ENCODE results near the gene FAM174C. TPM values are rescaled to one million over a fixed set of nuclear protein-coding genes. Genes with fewer than 3 reads are reported as not detected.
A peak's percentile ranks its signal among the peaks of the same experiment; 100 is the strongest.

FAM174C gene
- total RNA-seq, 1 experiment from 2014 or later, result 110 TPM

GRCh38 chr19:1263188-1263587 lies 12.1 kb upstream of the FAM174C start:
- DNase-seq (no peak), ATAC-seq (no peak)
- H4K20me1 ChIP-seq (ENCODE audit: low read length), result no peaks in the 10 kb centered on the region
- H3K9me3 ChIP-seq (ENCODE audit: low read length), result no peaks in the 10 kb centered on the region
- ChIA-PET CTCF (no interaction called here), POLR2A (ENCODE audit: unreplicated experiment) (no interaction called here)
- peaks cover 12% of the 10 kb centered on the region for H3F3A ChIP-seq (ENCODE audit: low read length, unreplicated experiment)
- no peak overlapping the region for H3K4me3 ChIP-seq (ENCODE audit: low read length)
- H3K27me3 ChIP-seq (ENCODE audit: low read length), result no peaks in the 10 kb centered on the region
- H3K79me2 ChIP-seq (ENCODE audit: low read length), result peaks cover 12% of the 10 kb centered on the region
- H3K36me3 ChIP-seq (ENCODE audit: low read depth, low read length), result no peaks in the 10 kb centered on the region; the same call in 1 of the 2 replicates
- no peak overlapping the region for H3K27ac ChIP-seq (ENCODE audit: low read length)
- H3K9me2 ChIP-seq (replicated peaks; ENCODE audit: low read length), result no peaks in the 10 kb centered on the region
- no peak overlapping the region for H2AFZ ChIP-seq (ENCODE audit: low read length)
- no TSS peak for BruUV-seq (replicated peaks)
- intact Hi-C loops (cut with micrococcal nuclease), result no loop called here
- no peak overlapping the region for H3K9ac ChIP-seq (ENCODE audit: low read length)
- no peak overlapping the region for H3K4me2 ChIP-seq (ENCODE audit: low read length)
- TF ChIP-seq EZH2phosphoT487 (IDR thresholded peaks at IDR 0.05; ENCODE audit: borderline replicate concordance, low read length) (no peak), CTCF (conservative IDR thresholded peaks at IDR 0.05; ENCODE audit: low read depth, low read length) (no peak), EZH2 (IDR thresholded peaks at IDR 0.05; ENCODE audit: low read length, unreplicated experiment) (no peak)
- peaks cover 63% of the 10 kb centered on the region for H3K4me1 ChIP-seq (ENCODE audit: insufficient read depth, low read length)

- Histone ChIP-seq H3K27me3 (ENCODE audit: low read length) (no peaks in the 10 kb centered on the region), H3K9me3 (ENCODE audit: low read length) (no peaks in the 10 kb centered on the region), H3F3A (ENCODE audit: low read length, unreplicated experiment) (no peaks in the 10 kb centered on the region), H3K4me1 (ENCODE audit: insufficient read depth, low read length) (peaks cover 61% of the 10 kb centered on the region), H4K20me1 (ENCODE audit: low read length) (no peaks in the 10 kb centered on the region), H3K4me3 (ENCODE audit: low read length) (no peak overlapping the region), H3K79me2 (ENCODE audit: low read length) (peaks cover 17% of the 10 kb centered on the region), H3K4me2 (ENCODE audit: low read length) (peak overlapping the region; percentile 70), H3K9ac (ENCODE audit: low read length) (no peak overlapping the region), H3K36me3 (ENCODE audit: low read depth, low read length) (no peaks in the 10 kb centered on the region), H2AFZ (ENCODE audit: low read length) (no peak overlapping the region), H3K9me2 (replicated peaks; ENCODE audit: low read length) (no peaks in the 10 kb centered on the region), H3K27ac (ENCODE audit: low read length) (peak overlapping the region; percentile 63)
- CTCF ChIA-PET, result interaction anchor here (0.7 to 3.8 kb wide), 2 partner anchors 19 to 21 kb away, joined by 3 to 124 read pairs; no protein-coding TSS in a partner anchor
- peak; percentile 90 for DNase-seq
- BruUV-seq (replicated peaks), result no TSS peak
- intact Hi-C loops (cut with micrococcal nuclease), result no loop called here
- POLR2A ChIA-PET (ENCODE audit: unreplicated experiment), result interaction anchor here (0.9 kb wide), 1 partner anchor 12 kb away, joined by 4 read pairs; no protein-coding TSS in a partner anchor
- ATAC-seq, result peak; percentile 10
- no peak for TF ChIP-seq CTCF (conservative IDR thresholded peaks at IDR 0.05; ENCODE audit: low read depth, low read length)
- TF ChIP-seq EZH2phosphoT487 (IDR thresholded peaks at IDR 0.05; ENCODE audit: borderline replicate concordance, low read length), result no peak
- TF ChIP-seq EZH2 (IDR thresholded peaks at IDR 0.05; ENCODE audit: low read length, unreplicated experiment), result no peak
These were observed 10.3 kb upstream of the FAM174C start for GRCh38 chr19:1264801-1265614.
